OCI-LY1 (cell line): Measurements from ENCODE around the gene RANBP1.

Experiments
- H2AFZ ChIP-seq: fragments of 200-600 bp; sonication (generic), shearing (Covaris generic); 2 replicates; pipeline ENCODE4 v1.6.0; 2014; ENCODE audit warnings: antibody characterized with exemption, mild to moderate bottlenecking, low read length
- H3F3A ChIP-seq: fragments of 200-600 bp; sonication (generic), shearing (Covaris generic); 2 replicates; pipeline ENCODE4 v1.6.0; 2014; ENCODE audit warnings: mild to moderate bottlenecking, antibody characterized with exemption, low read length, moderate library complexity; ENCODE audit not compliant: insufficient read depth
- H3K27ac ChIP-seq: fragments of 200-600 bp; sonication (generic); 2 replicates; pipeline ENCODE4 v1.5.1; 2014; ENCODE audit warnings: low read length, mixed run types, mild to moderate bottlenecking, low read depth; ENCODE audit not compliant: poor library complexity, severe bottlenecking
- H3K27me3 ChIP-seq: fragments of 200-600 bp; sonication (generic); 2 replicates; pipeline ENCODE4 v1.6.0; 2014; ENCODE audit warnings: antibody characterized with exemption, mild to moderate bottlenecking, low read length, moderate library complexity; ENCODE audit not compliant: insufficient read depth
- H3K36me3 ChIP-seq: fragments of 200-600 bp; sonication (generic); 2 replicates; pipeline ENCODE4 v1.6.1; 2014; ENCODE audit warnings: mild to moderate bottlenecking, antibody characterized with exemption, low read length, moderate library complexity, mixed read lengths; ENCODE audit not compliant: insufficient read depth
- H3K4me1 ChIP-seq: fragments of 200-600 bp; sonication (generic); 2 replicates; pipeline ENCODE4 v1.5.1; 2014; ENCODE audit warnings: mild to moderate bottlenecking, low read length, moderate library complexity; ENCODE audit not compliant: insufficient read depth, severe bottlenecking
- H3K4me2 ChIP-seq: fragments of 200-600 bp; sonication (generic), shearing (Covaris generic); 2 replicates; pipeline ENCODE4 v1.6.1; 2014; ENCODE audit warnings: low read length
- H3K4me3 ChIP-seq: fragments of 200-600 bp; sonication (generic); 2 replicates; pipeline ENCODE4 v1.5.1; 2014; ENCODE audit warnings: low read length, low read depth, mild to moderate bottlenecking, mixed read lengths; ENCODE audit not compliant: poor library complexity, severe bottlenecking
- H3K79me2 ChIP-seq: fragments of 200-600 bp; shearing (Covaris generic); 2 replicates; pipeline ENCODE4 v1.6.1; 2016; ENCODE audit warnings: mixed run types, low read length, mixed read lengths; ENCODE audit not compliant: insufficient read depth
- H3K9ac ChIP-seq: fragments of 200-600 bp; sonication (generic), shearing (Covaris generic); 2 replicates; pipeline ENCODE4 v1.6.1; 2014; ENCODE audit warnings: mild to moderate bottlenecking, low read length, mixed read lengths
- H3K9me2 ChIP-seq: fragments of 200-600 bp; sonication (generic), shearing (Covaris generic); 2 replicates; pipeline ENCODE4 v1.6.1; 2014; ENCODE audit warnings: low read depth, mild to moderate bottlenecking, low read length, mixed read lengths
- H3K9me3 ChIP-seq: fragments of 200-600 bp; shearing (Covaris generic); 2 replicates; pipeline ENCODE4 v1.6.1; 2014; ENCODE audit warnings: low read length, mixed read lengths
- H4K20me1 ChIP-seq: fragments of 200-600 bp; sonication (generic), shearing (Covaris generic); 2 replicates; pipeline ENCODE4 v1.6.0; 2016; ENCODE audit warnings: mild to moderate bottlenecking, low read length; ENCODE audit not compliant: insufficient read depth
- CTCF ChIP-seq: fragments of 200-600 bp; sonication (generic), shearing (Covaris generic); IDR thresholded peaks from 2 replicates; pipeline ENCODE4 v1.5.1; 2017; ENCODE audit warnings: mild to moderate bottlenecking, antibody characterized with exemption, low read length, moderate library complexity, mixed read lengths
- EZH2 ChIP-seq: fragments of 200-600 bp; sonication (generic), shearing (Covaris generic); IDR thresholded peaks from 2 replicates; pipeline ENCODE4 v1.8.0; 2017; ENCODE audit warnings: borderline replicate concordance, mixed run types, mild to moderate bottlenecking, antibody characterized with exemption, low read length, moderate library complexity, mixed read lengths

RANBP1 gene

GRCh38 chr22:20130319-20130718 lies 14.4 kb downstream of the RANBP1 start:
- Histone ChIP-seq H3K9ac (no peak overlapping the region; the same call in 1 of the 2 replicates), H3K9me3 (no peaks in the 10 kb centered on the region), H3K27me3 (no peaks in the 10 kb centered on the region), H3K4me2 (peak overlapping the region; percentile 79), H4K20me1 (no peaks in the 10 kb centered on the region), H3K27ac (no peak overlapping the region), H3K79me2 (no peaks in the 10 kb centered on the region), H3F3A (no peaks in the 10 kb centered on the region; the same call in 1 of the 2 replicates), H3K36me3 (peaks cover 32% of the 10 kb centered on the region), H2AFZ (no peak overlapping the region), H3K9me2 (no peaks in the 10 kb centered on the region), H3K4me3 (no peak overlapping the region), H3K4me1 (peaks cover 13% of the 10 kb centered on the region)
- TF ChIP-seq EZH2 (no peak), CTCF (no peak; the same call in 1 of the 2 replicates)

GRCh38 chr22:20130731-20131596 lies 15.1 kb downstream of the RANBP1 start:
- Histone ChIP-seq H4K20me1 (no peaks in the 10 kb centered on the region), H3K79me2 (no peaks in the 10 kb centered on the region), H3K36me3 (peaks cover 26% of the 10 kb centered on the region), H3K4me2 (peak overlapping the region; percentile 79), H3F3A (no peaks in the 10 kb centered on the region; the same call in 1 of the 2 replicates), H3K9me2 (no peaks in the 10 kb centered on the region), H3K27ac (no peak overlapping the region), H3K9ac (peak overlapping the region; percentile 61), H3K4me3 (peak overlapping the region; percentile 63), H3K4me1 (peaks cover 19% of the 10 kb centered on the region), H2AFZ (no peak overlapping the region), H3K9me3 (no peaks in the 10 kb centered on the region), H3K27me3 (no peaks in the 10 kb centered on the region)
- TF ChIP-seq CTCF = no peak
- TF ChIP-seq EZH2 = no peak

GRCh38 chr22:20131597-20131858 lies 15.6 kb downstream of the RANBP1 start, which contains the start of gene ZDHHC8:
Gene ZDHHC8 (plus strand): TSS chr22:20131804. CDS start chr22:20131948, 144 bp downstream.
- H3K27ac ChIP-seq = no peak within 1 kb of the TSS
- H3K4me1 ChIP-seq = peaks cover 25% of the 10 kb centered on the region
- H3K36me3 ChIP-seq = peaks cover 20% of the 10 kb centered on the region
- no peaks in the 10 kb centered on the region for H3K27me3 ChIP-seq
- no peaks in the 10 kb centered on the region for H3K79me2 ChIP-seq
- H2AFZ ChIP-seq = no peak within 1 kb of the TSS
- H3K4me3 ChIP-seq = peak within 1 kb of the TSS; percentile 63
- peak within 1 kb of the TSS; percentile 79 for H3K4me2 ChIP-seq
- H3K9ac ChIP-seq = peak within 1 kb of the TSS; percentile 61
- no peaks in the 10 kb centered on the region for H3K9me3 ChIP-seq
- no peaks in the 10 kb centered on the region; the same call in 1 of the 2 replicates for H3F3A ChIP-seq
- H4K20me1 ChIP-seq = no peaks in the 10 kb centered on the region
- TF ChIP-seq EZH2 = no peak
- TF ChIP-seq CTCF = no peak
- H3K9me2 ChIP-seq = no peaks in the 10 kb centered on the region
